ENCODE data around the gene CFH.

DNA sequence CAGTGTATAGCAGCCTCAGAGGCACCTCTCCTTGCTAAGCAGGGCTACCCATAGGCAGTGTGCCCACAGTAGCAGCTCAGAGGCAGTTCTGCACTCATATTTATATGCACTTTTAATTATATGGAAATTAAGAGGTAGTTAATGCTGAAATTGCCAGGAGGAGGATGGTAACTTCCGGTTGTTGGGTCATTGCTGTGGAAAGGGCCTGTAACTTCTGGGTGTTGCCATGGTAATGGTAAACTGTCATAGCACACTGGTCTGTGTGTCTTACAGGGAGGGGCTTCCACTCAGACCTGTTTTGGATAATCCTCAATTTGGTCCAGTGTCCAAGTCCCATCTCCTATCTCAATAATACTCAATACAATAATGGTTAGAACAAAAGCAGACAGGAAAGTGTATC is 7.6 kb downstream of the CFH start:
- TF ChIP-seq, protein P1, sequence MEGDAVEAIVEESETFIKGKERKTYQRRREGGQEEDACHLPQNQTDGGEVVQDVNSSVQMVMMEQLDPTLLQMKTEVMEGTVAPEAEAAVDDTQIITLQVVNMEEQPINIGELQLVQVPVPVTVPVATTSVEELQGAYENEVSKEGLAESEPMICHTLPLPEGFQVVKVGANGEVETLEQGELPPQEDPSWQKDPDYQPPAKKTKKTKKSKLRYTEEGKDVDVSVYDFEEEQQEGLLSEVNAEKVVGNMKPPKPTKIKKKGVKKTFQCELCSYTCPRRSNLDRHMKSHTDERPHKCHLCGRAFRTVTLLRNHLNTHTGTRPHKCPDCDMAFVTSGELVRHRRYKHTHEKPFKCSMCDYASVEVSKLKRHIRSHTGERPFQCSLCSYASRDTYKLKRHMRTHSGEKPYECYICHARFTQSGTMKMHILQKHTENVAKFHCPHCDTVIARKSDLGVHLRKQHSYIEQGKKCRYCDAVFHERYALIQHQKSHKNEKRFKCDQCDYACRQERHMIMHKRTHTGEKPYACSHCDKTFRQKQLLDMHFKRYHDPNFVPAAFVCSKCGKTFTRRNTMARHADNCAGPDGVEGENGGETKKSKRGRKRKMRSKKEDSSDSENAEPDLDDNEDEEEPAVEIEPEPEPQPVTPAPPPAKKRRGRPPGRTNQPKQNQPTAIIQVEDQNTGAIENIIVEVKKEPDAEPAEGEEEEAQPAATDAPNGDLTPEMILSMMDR (IDR thresholded peaks at IDR 0.05; ENCODE audit: insufficient read depth, low read length), result no peak
- TF ChIP-seq, protein P2, sequence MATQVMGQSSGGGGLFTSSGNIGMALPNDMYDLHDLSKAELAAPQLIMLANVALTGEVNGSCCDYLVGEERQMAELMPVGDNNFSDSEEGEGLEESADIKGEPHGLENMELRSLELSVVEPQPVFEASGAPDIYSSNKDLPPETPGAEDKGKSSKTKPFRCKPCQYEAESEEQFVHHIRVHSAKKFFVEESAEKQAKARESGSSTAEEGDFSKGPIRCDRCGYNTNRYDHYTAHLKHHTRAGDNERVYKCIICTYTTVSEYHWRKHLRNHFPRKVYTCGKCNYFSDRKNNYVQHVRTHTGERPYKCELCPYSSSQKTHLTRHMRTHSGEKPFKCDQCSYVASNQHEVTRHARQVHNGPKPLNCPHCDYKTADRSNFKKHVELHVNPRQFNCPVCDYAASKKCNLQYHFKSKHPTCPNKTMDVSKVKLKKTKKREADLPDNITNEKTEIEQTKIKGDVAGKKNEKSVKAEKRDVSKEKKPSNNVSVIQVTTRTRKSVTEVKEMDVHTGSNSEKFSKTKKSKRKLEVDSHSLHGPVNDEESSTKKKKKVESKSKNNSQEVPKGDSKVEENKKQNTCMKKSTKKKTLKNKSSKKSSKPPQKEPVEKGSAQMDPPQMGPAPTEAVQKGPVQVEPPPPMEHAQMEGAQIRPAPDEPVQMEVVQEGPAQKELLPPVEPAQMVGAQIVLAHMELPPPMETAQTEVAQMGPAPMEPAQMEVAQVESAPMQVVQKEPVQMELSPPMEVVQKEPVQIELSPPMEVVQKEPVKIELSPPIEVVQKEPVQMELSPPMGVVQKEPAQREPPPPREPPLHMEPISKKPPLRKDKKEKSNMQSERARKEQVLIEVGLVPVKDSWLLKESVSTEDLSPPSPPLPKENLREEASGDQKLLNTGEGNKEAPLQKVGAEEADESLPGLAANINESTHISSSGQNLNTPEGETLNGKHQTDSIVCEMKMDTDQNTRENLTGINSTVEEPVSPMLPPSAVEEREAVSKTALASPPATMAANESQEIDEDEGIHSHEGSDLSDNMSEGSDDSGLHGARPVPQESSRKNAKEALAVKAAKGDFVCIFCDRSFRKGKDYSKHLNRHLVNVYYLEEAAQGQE (IDR thresholded peaks at IDR 0.05; ENCODE audit: insufficient replicate concordance, low read depth), result no peak
- TF ChIP-seq POLR2AphosphoS5 (IDR thresholded peaks at IDR 0.05; ENCODE audit: low read depth), result no peak
- TF ChIP-seq GABPA (IDR thresholded peaks at IDR 0.05; ENCODE audit: low read depth), result no peak
